ENCODE data around the gene PRPF38B. TPM values are rescaled to one million over a fixed set of nuclear protein-coding genes. Genes with fewer than 3 reads are reported as not detected.

The PRPF38B gene
- total RNA-seq, 1 donor from 2014 or later, result 21.1 TPM

Other genes with a start within 250 kb of the PRPF38B start
- not detected in 2 replicates for gene NBPF6, start 242.0 kb upstream of the PRPF38B start, total RNA-seq
- 4.5 and 5.9 TPM in 2 replicates for gene EEIG2, start 132.2 kb upstream of the PRPF38B start, total RNA-seq
- gene HENMT1, start 31.2 kb upstream of the PRPF38B start, total RNA-seq, result 0.19 TPM in 1 of 2 replicates, not detected in the other
- gene FNDC7, start 20.6 kb downstream of the PRPF38B start, total RNA-seq, result not detected in 2 replicates
- 40.0 and 65.7 TPM in 2 replicates for gene STXBP3, start 54.4 kb downstream of the PRPF38B start, total RNA-seq
- gene AKNAD1, start 164.8 kb downstream of the PRPF38B start, total RNA-seq, result 0.31 and 1.8 TPM in 2 replicates
- 103 and 146 TPM in 2 replicates for gene GPSM2, start 184.7 kb downstream of the PRPF38B start, total RNA-seq

All from myocyte (in vitro differentiated cells).